ENCODE results near the gene TSKU. TPM values are rescaled to one million over a fixed set of nuclear protein-coding genes. Genes with fewer than 3 reads are reported as not detected.
A peak's percentile ranks its signal among the peaks of the same experiment; 100 is the strongest.

Gene TSKU
- polyA plus RNA-seq, 3 donors, result not detected

GRCh38 chr11:76776472-76776871 is 6.7 kb upstream of the TSKU start:
- no peak overlapping the region for H3K4me3 ChIP-seq (replicated peaks in 1 of 3; ENCODE audit: low read depth in 2 of 3, low read length in 3 of 3)
- no peaks in the 10 kb centered on the region for H3K79me2 ChIP-seq (ENCODE audit: insufficient read depth, low read length)
- H4K20me1 ChIP-seq (ENCODE audit: insufficient read depth, low read length), result no peaks in the 10 kb centered on the region
- 93% methylated on average over 2 of the region's 3 CpGs for WGBS (ENCODE audit: insufficient coverage)
- intact Hi-C loops (cut with micrococcal nuclease), result no loop called here
- H3K27me3 ChIP-seq (ENCODE audit: control insufficient read depth in 2 of 2, insufficient read depth in 2 of 2, low read length in 2 of 2), result peaks cover 37 to 50% of the 10 kb centered on the region in 2 donors
- no peak overlapping the region for H3K27ac ChIP-seq (ENCODE audit: low read depth in 1 of 2, low read length in 2 of 2)
- H3K36me3 ChIP-seq (replicated peaks in 1 of 2; ENCODE audit: control insufficient read depth in 1 of 2, insufficient read depth in 2 of 2, low read length in 2 of 2), result no peaks in the 10 kb centered on the region
- no peak overlapping the region for H3K9ac ChIP-seq (ENCODE audit: insufficient read depth, low read length, poor library complexity, severe bottlenecking)
- no peak overlapping the region for H2AFZ ChIP-seq (ENCODE audit: insufficient read depth, low read depth, low read length, poor library complexity, severe bottlenecking)
- H3K4me1 Mint-ChIP-seq, result peaks cover 5% of the 10 kb centered on the region
- H3K4me1 ChIP-seq (ENCODE audit: control insufficient read depth in 1 of 2, insufficient read depth in 2 of 2, low read length in 2 of 2), result no peaks in the 10 kb centered on the region
- peaks cover 15 to 36% (median 31%) of the 10 kb centered on the region in 7 donors for H3K9me3 Mint-ChIP-seq
- H3K27me3 Mint-ChIP-seq (ENCODE audit: low read depth in 3 of 3), result peaks cover 50 to 68% (median 50%) of the 10 kb centered on the region in 3 donors
- no peak overlapping the region for H3K4me2 ChIP-seq (replicated peaks; ENCODE audit: extremely low read depth, low read length, poor library complexity, severe bottlenecking)
- H3K36me3 Mint-ChIP-seq, result no peaks in the 10 kb centered on the region
- no peak for DNase-seq
- H3K9me3 ChIP-seq (replicated peaks in 1 of 2; ENCODE audit: control insufficient read depth in 1 of 2, insufficient read depth in 1 of 2, low read length in 2 of 2), result peaks cover 15 to 26% of the 10 kb centered on the region in 2 donors
- no peak overlapping the region for H3K27ac Mint-ChIP-seq
- TF ChIP-seq CTCF (IDR thresholded peaks at IDR 0.05), result no peak
- H3K4me3 Mint-ChIP-seq, result no peak overlapping the region

GRCh38 chr11:76777305-76777704 is 5.9 kb upstream of the TSKU start:
- no peak for TF ChIP-seq CTCF (IDR thresholded peaks at IDR 0.05)
- no peaks in the 10 kb centered on the region for H3K36me3 Mint-ChIP-seq
- no peaks in the 10 kb centered on the region for H3K4me1 ChIP-seq (ENCODE audit: control insufficient read depth in 1 of 2, insufficient read depth in 2 of 2, low read length in 2 of 2)
- H3K27ac Mint-ChIP-seq, result no peak overlapping the region
- H4K20me1 ChIP-seq (ENCODE audit: insufficient read depth, low read length), result no peaks in the 10 kb centered on the region
- no peak overlapping the region for H3K9ac ChIP-seq (ENCODE audit: insufficient read depth, low read length, poor library complexity, severe bottlenecking)
- peaks cover 53 to 71% (median 56%) of the 10 kb centered on the region in 3 donors for H3K27me3 Mint-ChIP-seq (ENCODE audit: low read depth in 3 of 3)
- peak overlapping the region in 1 of 2 donors; percentile 42 for H3K4me3 Mint-ChIP-seq
- no peak overlapping the region for H3K27ac ChIP-seq (ENCODE audit: low read depth in 1 of 2, low read length in 2 of 2)
- intact Hi-C loops (cut with micrococcal nuclease), result no loop called here
- no peak overlapping the region for H2AFZ ChIP-seq (ENCODE audit: insufficient read depth, low read depth, low read length, poor library complexity, severe bottlenecking)
- H3K9me3 ChIP-seq (replicated peaks in 1 of 2; ENCODE audit: control insufficient read depth in 1 of 2, insufficient read depth in 1 of 2, low read length in 2 of 2), result peaks cover 15 to 26% of the 10 kb centered on the region in 2 donors
- H3K4me2 ChIP-seq (replicated peaks; ENCODE audit: extremely low read depth, low read length, poor library complexity, severe bottlenecking), result no peak overlapping the region
- H3K9me3 Mint-ChIP-seq, result peaks cover 15 to 36% (median 31%) of the 10 kb centered on the region in 7 donors
- H3K4me1 Mint-ChIP-seq, result peaks cover under 1% of the 10 kb centered on the region
- H3K4me3 ChIP-seq (replicated peaks in 1 of 3; ENCODE audit: low read depth in 2 of 3, low read length in 3 of 3), result no peak overlapping the region
- no peak for DNase-seq
- H3K27me3 ChIP-seq (ENCODE audit: control insufficient read depth in 2 of 2, insufficient read depth in 2 of 2, low read length in 2 of 2), result peaks cover 46 to 55% of the 10 kb centered on the region in 2 donors
- H3K79me2 ChIP-seq (ENCODE audit: insufficient read depth, low read length), result no peaks in the 10 kb centered on the region
- no peaks in the 10 kb centered on the region for H3K36me3 ChIP-seq (replicated peaks in 1 of 2; ENCODE audit: control insufficient read depth in 1 of 2, insufficient read depth in 2 of 2, low read length in 2 of 2)

Measured in CD14-positive monocyte (primary cell).